ENCODE data around the gene SCAMP3. TPM values are rescaled to one million over a fixed set of nuclear protein-coding genes. Genes with fewer than 3 reads are reported as not detected.

The SCAMP3 gene
- polyA plus RNA-seq, 4 donors, result 59.7 to 64.7 (median 60.8) TPM

DNA sequence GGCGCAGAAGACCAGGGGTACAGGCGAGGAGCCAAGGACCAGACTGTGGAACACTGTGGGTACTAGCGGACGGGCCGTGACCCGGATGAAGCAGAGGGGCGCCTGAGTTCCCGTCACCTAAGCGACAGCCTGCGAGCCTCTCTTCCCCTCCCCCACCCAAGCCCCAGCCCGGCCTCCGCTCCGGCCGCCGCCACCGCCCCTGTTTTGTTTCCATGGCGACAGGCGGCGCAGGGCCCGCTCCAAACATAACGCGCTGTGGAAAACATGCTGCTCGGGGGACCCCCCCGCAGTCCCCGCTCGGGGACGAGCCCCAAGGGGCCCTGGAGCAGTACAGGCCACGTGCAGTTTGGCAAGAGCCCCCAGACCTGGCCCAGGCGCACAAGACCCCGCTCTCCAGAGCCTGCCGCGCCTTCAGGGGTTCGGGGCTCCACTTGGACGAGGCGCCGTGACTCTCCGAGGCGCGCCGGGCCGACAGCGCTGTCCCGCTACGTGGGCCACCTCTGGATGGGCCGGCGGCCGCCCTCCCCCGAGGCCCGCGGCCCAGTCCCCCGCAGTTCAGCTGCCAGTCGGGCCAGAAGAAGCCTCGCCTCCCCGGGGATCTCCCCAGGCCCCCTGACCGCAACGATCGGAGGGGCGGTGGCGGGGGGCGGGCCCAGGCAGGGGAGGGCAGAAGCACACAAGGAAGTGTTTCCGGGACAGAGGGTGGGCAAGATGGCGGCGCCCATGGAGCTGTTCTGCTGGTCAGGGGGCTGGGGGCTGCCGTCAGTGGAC, 53.4 kb downstream of the SCAMP3 start, which contains the start of gene MTX1:
Gene MTX1 (plus strand): TSS at position 155 of the 771 bp plus-strand sequence. CDS start 110 bp downstream, at position 265.
- peak in 3 of 4 donors; percentile 77 to 86 (median 83) for DNase-seq (ENCODE audit: low read depth in 4 of 4, low spot score in 3 of 4)

DNA sequence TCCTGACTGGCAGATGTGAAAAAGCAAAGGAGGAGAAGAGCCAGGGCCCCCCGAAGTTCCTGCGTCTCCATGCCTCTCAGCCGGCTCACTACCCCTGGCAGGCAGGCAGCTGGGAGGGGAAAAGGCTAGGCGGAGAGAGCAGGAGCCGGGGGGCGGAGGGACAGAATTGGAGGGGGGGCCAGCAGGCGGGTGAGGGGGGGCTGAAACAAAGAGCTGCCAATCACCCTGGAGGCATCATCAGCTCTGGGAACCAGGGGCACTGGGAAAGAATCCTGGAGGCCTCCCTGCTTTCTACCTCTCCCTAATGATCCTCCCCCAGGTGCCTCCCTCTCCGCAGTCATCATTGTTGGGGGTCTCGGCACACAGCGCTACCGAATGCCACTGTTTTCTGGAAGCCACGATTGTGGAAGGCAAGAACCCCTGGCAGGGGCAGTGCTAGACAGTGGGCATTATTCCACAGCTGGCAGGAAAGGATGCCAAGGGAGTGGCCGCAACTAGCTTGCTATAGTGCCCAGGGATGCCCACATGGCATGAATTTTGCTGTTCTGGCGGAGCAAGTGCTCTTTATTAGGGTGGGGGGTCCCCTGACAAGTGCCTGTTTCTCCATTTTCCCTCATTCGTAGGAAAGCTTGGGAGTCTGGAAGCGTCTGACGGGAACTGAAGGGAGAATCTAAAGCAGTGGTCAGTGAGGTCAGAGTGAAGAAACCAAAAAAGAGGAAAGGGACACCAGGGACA, 54.2 kb downstream of the SCAMP3 start, which contains the start of gene THBS3:
Gene THBS3 (minus strand): TSS at position 92 of the 735 bp plus-strand sequence. CDS start 21 bp downstream, at position 71.
- DNase-seq (ENCODE audit: low read depth in 4 of 4, low spot score in 3 of 4), result no peak

DNA sequence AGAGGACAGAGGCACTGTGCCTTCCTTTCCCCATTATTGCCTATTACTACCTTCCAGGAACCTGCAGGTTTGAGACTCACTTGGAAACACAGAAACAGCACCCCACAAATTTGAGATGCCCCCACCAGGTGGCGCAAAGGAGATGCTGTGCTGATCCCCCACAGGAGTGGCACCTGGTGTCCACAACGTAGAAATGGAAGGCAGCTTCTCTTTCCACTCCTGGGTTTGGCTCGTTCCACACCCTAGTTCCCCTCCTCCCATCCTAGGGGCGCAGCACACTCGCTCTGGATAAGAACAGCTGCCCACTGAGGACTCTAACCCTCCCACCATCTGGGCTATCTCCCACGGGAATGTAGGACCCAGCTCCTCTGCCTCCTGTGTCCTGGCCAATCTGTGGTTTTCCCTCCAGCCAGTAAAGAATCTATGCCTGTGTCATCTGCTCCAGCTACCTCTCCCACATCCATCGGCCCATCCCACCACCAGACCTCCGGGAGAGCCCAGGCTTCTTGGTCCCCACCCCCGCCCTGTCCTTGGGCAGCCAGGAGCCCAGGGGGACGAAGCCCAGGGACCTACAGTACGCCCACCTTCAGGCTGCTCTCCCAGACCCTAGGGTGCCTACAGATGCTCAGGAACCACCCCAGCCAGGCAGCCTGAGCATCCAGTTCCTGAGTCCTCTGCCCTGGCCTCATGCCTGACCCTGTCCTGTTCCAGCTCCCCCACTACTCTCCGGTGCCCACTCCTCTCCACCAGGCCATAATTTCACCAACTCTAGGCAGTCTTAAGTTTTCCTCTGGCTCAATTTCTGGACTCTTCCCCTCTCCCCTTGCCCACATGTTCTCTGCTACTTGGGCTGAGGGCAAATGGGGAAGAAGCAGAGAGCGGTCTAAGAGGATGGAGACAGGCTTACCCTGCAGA, 55.0 kb downstream of the SCAMP3 start:
- DNase-seq (ENCODE audit: low read depth in 4 of 4, low spot score in 3 of 4), result peak in 1 of 4 donors; percentile 76

Other genes starting within 250 kb of the SCAMP3 start
- 1 to 10 TPM; 1.6 to 2.1 (median 1.8) TPM for gene DCST2, start 228.6 kb downstream of the SCAMP3 start, polyA plus RNA-seq (ENCODE audit: insufficient read length in 4 of 4)
- under 1 TPM; 0.19 to 0.31 (median 0.28) TPM for gene DCST1, start 228.5 kb downstream of the SCAMP3 start, polyA plus RNA-seq (ENCODE audit: insufficient read length in 4 of 4)
- 10 to 100 TPM; 42.9 to 63.4 (median 44.4) TPM for gene ADAM15, start 211.0 kb downstream of the SCAMP3 start, polyA plus RNA-seq (ENCODE audit: insufficient read length in 4 of 4)
- 10 to 100 TPM; 18.5 to 22.9 (median 21.4) TPM for gene EFNA4, start 198.6 kb downstream of the SCAMP3 start, polyA plus RNA-seq (ENCODE audit: insufficient read length in 4 of 4)
- 1 to 10 TPM; 6.0 to 7.9 (median 7.1) TPM for gene EFNA3, start 183.5 kb downstream of the SCAMP3 start, polyA plus RNA-seq (ENCODE audit: insufficient read length in 4 of 4)
- gene EFNA1, start 134.5 kb downstream of the SCAMP3 start, polyA plus RNA-seq (ENCODE audit: insufficient read length in 4 of 4), result 10 to 100 TPM; 67.0 to 75.7 (median 72.2) TPM
- 10 to 100 TPM; 52.7 to 63.7 (median 58.5) TPM for gene SLC50A1, start 126.5 kb downstream of the SCAMP3 start, polyA plus RNA-seq (ENCODE audit: insufficient read length in 4 of 4)
- gene DPM3, start 121.8 kb downstream of the SCAMP3 start, polyA plus RNA-seq (ENCODE audit: insufficient read length in 4 of 4), result 10 to 100 TPM; 31.8 to 57.2 (median 36.6) TPM
- gene KRTCAP2, start 89.1 kb downstream of the SCAMP3 start, polyA plus RNA-seq (ENCODE audit: insufficient read length in 4 of 4), result 100 to 1,000 TPM; 137 to 177 (median 153) TPM
- gene TRIM46, start 88.5 kb downstream of the SCAMP3 start, polyA plus RNA-seq (ENCODE audit: insufficient read length in 4 of 4), result 1 to 10 TPM; 2.7 to 4.1 (median 3.2) TPM
- 10 to 100 TPM; 28.1 to 41.7 (median 33.4) TPM for gene THBS3, start 54.5 kb downstream of the SCAMP3 start, polyA plus RNA-seq (ENCODE audit: insufficient read length in 4 of 4)
- gene MTX1, start 53.7 kb downstream of the SCAMP3 start, polyA plus RNA-seq (ENCODE audit: insufficient read length in 4 of 4), result 10 to 100 TPM; 38.8 to 50.3 (median 42.0) TPM
- gene ENTREP3, start 6.9 kb downstream of the SCAMP3 start, polyA plus RNA-seq (ENCODE audit: insufficient read length in 4 of 4), result 10 to 100 TPM; 20.8 to 32.3 (median 24.8) TPM
- gene CLK2, start 11.1 kb upstream of the SCAMP3 start, polyA plus RNA-seq (ENCODE audit: insufficient read length in 4 of 4), result 10 to 100 TPM; 71.1 to 81.1 (median 75.7) TPM
- gene HCN3, start 15.1 kb upstream of the SCAMP3 start, polyA plus RNA-seq (ENCODE audit: insufficient read length in 4 of 4), result 10 to 100 TPM in 1 of 4 donors, 1 to 10 TPM in 3; 9.4 to 11.2 (median 9.7) TPM
- gene PKLR, start 39.1 kb upstream of the SCAMP3 start, polyA plus RNA-seq (ENCODE audit: insufficient read length in 4 of 4), result 10 to 100 TPM in 1 of 4 donors, 1 to 10 TPM in 3; 6.3 to 11.7 (median 8.5) TPM
- gene FDPS, start 46.5 kb upstream of the SCAMP3 start, polyA plus RNA-seq (ENCODE audit: insufficient read length in 4 of 4), result 100 to 1,000 TPM; 164 to 181 (median 167) TPM
- gene RUSC1, start 58.5 kb upstream of the SCAMP3 start, polyA plus RNA-seq (ENCODE audit: insufficient read length in 4 of 4), result 10 to 100 TPM; 35.5 to 44.1 (median 36.6) TPM